Limb (tissue), 2 donors: Measurements from ENCODE around the gene RXRB.
A peak's percentile ranks its signal among the peaks of the same experiment; 100 is the strongest.
"Not testable (repeated sequence)": the region's sequence is repeated elsewhere in the genome, so short reads cannot be mapped to it uniquely, and the experiment has no call there.

Experiments used
- DNase-seq, 2 donors: peaks; one replicate each; pipeline ENCODE4 v3.0.0-alpha.2; 2016; ENCODE audit errors: extremely low spot score in 2 of 2

Gene RXRB

GRCh38 chr6:33163540-33163939, 36.9 kb downstream of the RXRB start:
- DNase-seq: no peak

GRCh38 chr6:33161354-33162331, 38.8 kb downstream of the RXRB start:
- peak; percentile 71 to 88 for DNase-seq

- DNase-seq: peak; percentile 63 to 88
Measured at GRCh38 chr6:33160728-33161344, 39.6 kb downstream of the RXRB start.

DNA sequence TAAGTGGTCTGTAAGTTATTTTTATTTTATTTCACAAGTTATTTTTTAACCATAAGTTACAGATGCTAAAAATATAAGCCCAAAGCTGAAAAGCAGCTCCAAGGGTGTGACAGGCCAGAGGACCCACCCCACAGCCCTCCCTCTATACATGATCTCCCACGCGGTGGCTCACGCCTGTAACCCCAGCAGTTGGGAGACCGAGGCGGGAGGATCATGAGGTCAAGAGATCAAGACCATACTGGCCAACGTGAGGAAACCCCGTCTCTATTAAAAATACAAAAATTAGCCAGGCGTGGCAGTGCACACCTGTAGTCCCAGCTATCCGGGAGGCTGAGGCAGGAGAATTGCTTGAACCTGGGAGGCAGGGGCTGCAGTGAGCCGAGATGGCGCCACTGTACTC, 40.4 kb downstream of the RXRB start:
- DNase-seq: no peak

DNA sequence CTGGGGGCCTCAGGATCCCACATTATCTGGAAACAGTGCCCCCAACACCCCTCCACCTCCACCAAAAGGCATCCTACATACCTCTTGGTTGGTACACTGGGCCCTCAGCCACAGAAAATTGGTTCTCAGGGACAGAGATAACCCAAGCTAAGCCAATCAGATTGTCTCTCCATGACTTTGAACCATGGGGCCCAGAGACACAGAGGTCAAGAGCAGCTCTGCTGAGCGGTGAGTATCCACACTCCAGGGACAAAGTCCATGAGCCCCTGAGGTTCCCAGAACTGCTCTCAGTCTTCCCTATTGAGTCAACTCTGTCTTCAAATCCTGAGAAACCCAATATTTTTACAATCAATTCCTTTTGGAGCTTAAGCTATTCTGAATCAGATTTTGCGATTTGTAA, 43.5 kb downstream of the RXRB start:
- no peak for DNase-seq

- DNase-seq: no peak
Measured at GRCh38 chr6:33156561-33156960, 43.9 kb downstream of the RXRB start.

DNA sequence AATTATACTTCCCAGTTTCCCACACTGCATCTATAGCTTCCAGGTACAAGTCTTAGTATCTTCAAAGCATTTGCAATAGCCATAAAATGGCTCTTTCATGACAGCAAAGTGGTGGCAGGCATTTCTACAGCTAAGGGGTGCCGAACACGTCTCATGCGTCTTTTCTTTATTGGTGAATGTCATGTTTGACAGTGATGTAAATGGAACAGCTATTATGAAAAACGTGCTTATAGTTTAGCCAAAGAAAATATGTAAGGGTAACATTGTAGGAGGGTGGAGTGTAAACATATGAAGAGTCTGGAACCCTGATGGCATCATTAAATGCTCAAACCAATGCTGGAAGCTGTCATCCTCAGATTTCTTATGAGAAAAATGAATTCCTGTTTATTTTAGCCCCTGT, 46.1 kb downstream of the RXRB start:
- no peak for DNase-seq

DNA sequence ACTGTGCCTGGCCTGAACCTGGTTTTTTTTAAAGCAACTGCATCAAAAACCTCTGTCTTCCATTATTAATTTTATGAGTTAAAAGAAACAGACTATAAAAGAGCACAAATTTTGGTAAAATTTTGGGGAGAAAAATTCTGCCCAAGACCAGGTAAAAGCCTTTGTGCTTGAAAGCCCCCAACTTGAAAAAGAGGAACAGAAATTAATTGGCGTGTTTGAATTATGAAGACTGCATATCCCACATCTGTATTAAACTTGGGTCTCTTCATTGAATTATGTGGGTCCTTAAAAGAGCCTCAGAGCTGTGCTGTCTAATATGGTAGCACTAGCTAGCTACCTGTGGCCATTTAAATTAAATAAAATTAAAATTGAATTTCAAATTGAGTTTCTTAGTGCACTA, 49.4 kb downstream of the RXRB start:
- DNase-seq: no peak

GRCh38 chr6:33150560-33150959, 49.9 kb downstream of the RXRB start:
- DNase-seq: not testable (repeated sequence)

DNA sequence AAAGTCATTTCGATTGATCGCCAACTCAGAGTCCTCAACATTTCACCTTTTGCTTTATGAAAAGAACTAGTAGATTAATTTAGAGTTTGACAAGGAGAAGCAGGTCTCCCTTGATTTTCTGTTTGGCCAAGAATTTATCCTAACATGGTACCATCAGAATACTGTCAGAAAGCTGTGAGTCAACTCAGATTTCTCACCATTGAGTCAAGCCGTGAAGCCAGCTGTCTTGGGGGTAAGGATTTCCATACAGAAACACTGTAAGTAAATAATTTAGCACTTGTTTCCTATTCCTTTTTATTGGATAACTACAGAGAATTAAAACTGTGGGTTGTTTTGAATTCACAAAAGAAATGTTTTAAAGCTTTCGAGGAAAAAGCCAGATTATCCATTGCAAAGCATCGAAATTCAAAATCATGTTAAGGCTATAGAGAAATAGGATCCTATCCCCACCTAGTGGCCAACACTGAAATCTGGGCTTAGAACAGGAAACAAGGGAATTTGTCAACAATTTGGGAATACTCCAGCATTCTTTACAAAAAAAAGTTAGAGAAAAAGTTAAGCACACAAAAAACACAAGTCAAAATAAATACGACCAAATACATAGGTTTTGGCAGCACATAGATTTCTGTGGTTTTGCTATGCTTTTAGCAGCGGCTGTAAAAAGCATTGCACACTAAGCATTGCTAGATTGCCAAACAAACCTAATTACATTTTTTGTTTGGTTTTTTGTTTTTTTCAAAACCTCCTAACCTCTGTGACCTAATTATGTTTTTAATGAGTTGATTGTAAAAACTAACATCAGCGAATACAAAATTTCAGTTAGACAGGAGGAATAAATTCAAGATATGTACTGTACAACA, 52.4 kb downstream of the RXRB start:
- DNase-seq: peak in 1 of 2 donors; percentile 72

GRCh38 chr6:33144373-33144772, 56.1 kb downstream of the RXRB start:
- no peak for DNase-seq
